ENCODE measurements around the gene PCSK1N.
"Not testable (repeated sequence)": the region's sequence is repeated elsewhere in the genome, so short reads cannot be mapped to it uniquely, and the experiment has no call there.

PCSK1N gene

DNA sequence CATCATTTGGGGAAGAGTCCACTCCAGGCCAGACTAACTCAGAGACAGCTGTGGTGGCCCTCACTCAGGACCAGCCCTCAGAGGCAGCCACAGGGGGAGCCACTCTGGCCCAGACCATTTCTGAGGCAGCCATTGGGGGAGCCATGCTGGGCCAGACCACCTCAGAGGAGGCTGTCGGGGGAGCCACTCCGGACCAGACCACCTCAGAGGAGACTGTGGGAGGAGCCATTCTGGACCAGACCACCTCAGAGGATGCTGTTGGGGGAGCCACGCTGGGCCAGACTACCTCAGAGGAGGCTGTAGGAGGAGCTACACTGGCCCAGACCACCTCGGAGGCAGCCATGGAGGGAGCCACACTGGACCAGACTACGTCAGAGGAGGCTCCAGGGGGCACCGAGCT lies 12.4 kb downstream of the PCSK1N start:
- no peak for DNase-seq (ENCODE audit: low read depth)

DNA sequence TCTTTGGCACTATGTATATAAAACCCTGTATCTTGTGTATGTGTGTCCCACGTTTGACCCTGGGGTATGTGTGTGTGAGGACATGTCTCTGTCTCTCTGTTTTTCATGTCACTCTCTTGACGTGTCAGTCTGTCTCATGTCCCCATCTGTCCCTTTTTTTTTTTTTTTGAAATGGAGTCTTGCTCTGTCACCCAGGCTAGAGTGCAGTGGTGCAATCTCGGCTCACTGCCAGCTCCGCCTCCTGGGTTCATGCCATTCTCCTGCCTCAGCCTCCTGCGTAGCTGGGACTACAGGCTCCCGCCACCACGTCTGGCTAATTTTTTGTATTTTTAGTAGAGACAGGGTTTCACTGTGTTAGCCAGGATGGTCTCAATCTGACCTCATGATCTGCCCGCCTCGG lies 16.0 kb downstream of the PCSK1N start:
- DNase-seq (ENCODE audit: low read depth), result not testable (repeated sequence)

DNA sequence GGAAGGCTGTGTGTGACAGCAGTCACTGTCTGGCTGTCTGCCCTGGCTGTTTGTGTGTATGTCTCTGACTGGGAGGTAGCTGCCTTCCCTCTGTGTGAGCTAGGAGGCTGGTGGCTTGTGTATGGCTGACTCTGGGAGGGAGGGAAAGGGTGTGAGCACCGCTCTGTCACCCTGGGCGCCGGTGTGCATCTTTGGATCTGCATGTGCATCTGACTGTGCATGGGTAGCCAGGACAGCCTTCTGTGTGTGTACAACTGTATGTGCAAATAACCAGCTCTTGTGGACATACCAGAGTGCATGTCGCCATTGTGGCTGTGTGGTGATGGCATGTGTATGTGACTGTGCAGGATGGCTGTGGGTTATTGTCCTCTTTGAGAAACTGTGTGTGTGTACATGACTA lies 16.5 kb downstream of the PCSK1N start:
- DNase-seq (ENCODE audit: low read depth), result no peak

DNA sequence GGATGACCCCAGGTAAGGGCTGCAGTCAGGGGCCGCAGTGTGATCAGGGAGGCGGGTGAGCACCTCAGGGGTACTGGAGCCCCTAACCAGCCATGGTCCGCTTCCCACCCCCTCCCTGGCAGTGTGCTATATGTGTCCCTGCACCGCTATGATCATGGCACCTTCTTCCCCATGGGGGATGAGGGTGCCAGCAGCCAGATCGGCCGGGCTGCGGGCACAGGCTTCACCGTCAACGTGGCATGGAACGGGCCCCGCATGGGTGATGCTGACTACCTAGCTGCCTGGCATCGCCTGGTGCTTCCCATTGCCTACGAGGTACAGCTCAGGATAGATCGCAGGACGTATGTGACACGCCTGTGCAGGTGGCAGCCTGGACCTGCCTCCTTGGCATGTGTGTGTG lies 17.3 kb downstream of the PCSK1N start:
- DNase-seq (ENCODE audit: low read depth), result no peak

DNA sequence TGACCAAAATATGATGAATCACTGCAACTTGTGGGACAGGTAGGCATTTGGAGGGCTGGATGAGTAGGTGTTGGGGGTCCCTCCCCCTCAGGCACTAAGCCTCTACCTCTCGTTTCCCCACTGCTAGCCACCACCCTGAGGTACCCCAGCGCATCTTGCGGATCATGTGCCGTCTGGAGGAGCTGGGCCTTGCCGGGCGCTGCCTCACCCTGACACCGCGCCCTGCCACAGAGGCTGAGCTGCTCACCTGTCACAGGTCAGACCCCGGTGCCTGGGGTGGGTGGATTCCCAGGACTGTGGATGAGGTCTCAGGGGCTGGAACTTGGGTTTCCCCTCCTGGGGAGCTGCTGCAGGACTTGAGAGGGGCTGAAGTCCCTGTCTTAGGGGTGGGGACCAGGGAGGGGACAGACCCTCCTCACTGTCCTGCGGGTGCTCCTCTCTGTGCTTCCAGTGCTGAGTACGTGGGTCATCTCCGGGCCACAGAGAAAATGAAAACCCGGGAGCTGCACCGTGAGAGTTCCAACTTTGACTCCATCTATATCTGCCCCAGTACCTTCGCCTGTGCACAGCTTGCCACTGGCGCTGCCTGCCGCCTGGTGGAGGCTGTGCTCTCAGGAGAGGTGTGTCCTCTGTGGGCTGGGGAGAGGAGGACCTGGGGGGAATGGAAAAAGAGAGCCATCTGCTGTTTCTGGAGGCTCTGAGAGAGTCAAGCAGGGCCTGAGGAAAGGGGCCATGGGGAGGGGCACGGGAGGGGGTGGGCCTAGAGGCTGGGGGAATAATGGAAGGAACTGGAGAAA lies 19.2 kb downstream of the PCSK1N start:
- DNase-seq (ENCODE audit: low read depth), result no peak

DNA sequence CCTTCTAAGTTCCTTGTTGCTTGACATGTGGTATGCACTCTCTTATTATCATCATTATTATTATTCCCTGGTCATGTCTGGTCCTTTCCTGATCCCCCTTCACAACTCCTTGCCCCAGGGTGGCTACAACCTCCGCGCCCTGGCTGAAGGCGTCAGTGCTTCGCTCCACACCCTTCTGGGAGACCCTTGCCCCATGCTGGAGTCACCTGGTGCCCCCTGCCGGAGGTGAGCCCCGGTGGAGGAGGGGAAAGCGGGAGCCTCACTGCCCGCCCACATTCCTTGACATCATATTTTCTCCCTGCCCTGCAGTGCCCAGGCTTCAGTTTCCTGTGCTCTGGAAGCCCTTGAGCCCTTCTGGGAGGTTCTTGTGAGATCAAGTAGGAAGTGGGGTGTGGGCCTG lies 20.1 kb downstream of the PCSK1N start:
- DNase-seq (ENCODE audit: low read depth), result no peak

DNA sequence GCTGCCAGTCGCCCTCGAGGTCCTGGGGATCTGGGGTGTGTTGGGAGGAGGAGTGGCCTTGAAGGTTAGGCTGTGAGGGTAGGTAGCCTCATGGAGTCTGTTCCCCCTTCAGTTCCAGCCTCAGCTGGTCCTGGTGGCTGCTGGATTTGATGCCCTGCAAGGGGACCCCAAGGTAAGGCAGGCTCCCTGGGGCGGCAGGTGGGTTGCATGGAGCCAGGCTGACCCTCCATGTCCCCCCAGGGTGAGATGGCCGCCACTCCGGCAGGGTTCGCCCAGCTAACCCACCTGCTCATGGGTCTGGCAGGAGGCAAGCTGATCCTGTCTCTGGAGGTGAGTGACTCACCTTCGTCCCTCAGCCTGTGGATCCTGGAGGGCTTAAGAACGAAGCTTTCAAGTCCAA lies 20.7 kb downstream of the PCSK1N start:
- DNase-seq (ENCODE audit: low read depth), result no peak

DNA sequence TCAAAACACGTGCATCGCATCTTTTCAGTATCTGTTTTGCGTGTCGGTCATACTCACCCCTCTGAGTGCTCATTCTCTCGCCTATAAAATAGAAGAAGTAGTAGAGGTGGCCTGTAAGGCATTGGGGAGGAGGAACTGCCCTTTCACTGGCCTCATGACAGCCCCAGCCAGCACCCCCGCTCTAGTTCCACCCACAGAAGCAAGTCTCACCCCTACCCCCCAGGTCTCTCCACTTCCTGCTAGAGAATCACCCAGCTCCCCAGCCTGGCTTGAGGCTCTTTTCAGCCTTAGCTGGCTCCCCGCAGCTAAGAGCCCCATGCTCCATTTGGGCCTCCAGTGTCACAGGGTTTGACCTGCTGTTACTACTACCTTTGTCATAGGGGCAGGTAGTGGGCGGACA lies 21.8 kb downstream of the PCSK1N start:
- DNase-seq (ENCODE audit: low read depth), result no peak

DNA sequence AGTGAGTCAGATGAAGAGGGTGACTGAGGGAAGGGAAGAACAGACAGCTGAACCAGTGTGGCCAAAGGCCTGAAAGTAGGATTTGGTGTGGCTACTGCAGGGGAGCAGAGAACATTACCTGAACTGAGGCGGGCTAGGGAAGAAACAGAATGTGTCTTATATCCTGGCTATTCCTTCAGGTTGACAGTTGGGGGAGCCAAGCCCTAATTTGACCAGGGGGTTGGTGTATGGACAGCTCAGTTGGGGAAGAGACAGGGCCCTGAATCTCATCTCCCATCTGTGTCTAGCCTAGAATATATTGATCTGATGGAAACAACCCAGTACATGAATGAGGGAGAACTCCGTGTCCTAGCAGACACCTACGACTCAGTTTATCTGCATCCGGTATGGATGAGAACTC lies 29.3 kb downstream of the PCSK1N start:
- DNase-seq (ENCODE audit: low read depth), result no peak

DNA sequence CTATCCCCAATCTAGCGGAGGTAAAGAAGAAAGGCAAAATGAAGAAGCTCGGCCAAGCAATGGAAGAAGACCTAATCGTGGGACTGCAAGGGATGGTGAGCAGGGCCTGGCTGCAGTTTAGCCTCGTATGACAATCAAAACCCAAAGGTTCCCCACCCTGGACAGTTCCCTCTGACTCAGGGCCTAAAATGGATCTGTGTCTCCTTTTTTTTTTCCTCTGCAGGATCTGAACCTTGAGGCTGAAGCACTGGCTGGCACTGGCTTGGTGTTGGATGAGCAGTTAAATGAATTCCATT lies 32.6 kb downstream of the PCSK1N start:
- DNase-seq (ENCODE audit: low read depth), result no peak

DNA sequence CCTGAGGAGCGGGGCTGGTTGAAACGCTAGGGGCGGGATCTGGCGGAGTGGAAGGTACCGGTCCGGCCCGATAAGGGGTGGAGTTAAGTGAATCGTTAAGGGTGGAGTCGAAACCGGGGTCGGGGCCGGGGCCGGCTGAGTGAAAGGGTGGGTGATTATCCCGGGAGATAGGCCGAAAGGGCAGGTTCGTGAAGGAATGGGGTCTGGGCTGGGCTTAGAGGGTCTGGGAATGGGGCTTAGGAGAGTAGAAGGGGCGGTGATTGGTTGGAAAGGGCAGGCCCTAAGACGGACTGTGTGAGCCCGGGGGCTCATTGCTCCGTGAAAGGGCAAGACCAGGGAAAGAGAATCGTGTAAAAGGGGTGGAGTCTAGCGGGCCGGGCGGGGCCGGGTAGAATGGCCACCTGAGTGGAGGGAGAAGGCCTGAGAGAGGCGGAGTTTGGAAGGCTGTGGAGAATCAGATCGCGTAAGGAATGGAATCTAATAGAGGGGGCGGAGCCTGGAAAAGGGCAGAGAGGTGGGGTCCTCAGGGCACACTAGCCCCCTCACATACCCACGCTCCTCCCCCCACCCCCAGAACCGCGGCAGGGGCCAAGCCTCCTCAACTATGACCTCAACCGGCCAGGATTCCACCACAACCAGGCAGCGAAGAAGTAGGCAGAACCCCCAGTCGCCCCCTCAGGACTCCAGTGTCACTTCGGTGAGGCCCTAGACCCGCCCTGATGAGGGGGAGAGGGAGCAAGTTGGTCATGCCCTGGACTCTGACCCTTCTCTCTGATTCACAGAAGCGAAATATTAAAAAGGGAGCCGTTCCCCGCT lies 33.1 kb downstream of the PCSK1N start:
- DNase-seq (ENCODE audit: low read depth), result peak; percentile 36

DNA sequence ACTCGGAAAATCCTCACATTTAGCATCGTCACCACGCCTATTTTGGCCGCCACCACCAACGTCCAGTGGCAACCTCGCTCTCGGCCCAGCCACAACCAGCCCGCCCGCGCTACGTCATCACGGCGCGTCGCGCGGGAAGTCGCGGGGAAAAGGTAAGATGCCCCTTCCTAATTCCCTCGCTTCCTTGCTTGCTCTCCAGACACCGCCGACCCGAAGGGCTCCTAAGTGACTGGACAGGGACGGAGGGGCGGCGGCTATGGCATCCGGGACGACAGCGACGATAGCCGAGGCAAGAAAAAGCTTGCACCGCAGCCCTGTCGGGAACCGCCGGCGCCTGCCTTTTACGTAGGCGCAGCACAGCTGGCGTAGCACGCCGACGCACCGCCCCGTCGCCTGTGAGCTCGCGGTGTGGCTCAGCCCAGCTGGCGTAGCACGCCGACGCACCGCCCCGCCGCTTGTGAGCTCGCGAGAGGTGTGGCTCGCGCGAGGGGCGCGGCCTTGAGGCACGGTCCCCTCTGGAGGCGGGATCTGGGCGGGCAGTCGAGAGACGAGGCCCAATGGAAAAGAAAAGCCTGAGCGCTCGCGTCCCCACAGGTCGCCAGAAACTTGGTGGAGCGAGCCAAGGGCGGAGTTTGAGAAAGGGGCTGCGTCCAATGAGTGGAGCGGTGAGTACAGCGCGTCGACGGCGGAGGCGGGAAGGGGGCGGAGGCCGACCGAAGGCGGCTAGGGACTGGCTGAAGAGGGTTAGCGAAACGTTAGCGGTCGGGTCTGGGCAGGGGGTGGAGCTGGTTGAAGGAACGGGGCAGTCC lies 33.9 kb downstream of the PCSK1N start, which contains the start of gene HDAC6:
Gene HDAC6, plus strand, starts transcription at position 788 of the 809 bp plus-strand sequence. CDS start 626 bp downstream, outside the sequence.
- peak; percentile 93 for DNase-seq (ENCODE audit: low read depth)

DNA sequence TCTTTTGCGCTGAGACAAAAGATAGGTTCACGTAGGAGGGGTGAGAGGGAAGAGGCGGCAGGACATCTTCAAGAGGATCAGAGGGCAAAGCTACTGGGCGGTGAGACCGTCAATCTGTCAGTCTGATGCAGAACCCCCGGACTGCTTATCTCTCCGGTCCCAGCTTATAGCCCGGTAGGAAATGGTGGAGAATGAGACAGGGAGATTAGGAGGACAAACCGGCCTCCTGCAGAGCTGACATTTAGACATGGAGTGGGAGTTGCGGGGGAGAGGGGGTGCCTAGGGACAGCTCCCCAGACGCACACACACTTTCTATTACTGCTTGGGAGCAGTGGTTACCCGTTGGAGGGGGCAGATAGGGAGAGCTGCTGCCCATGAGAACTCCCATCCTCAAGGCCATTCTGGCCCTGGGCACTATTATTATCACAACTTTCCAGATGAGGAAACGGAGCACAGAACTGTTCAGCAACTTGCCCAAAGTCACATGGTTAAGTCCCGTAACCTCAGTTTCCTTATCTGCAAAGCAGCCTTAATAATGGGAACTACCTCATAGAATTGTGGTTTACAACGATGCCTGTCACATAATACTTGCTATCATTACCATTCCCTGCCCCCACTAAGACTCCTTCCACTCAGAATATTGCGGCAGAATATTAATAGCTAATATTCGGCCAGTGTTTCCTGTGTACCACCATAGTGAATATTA lies 34.7 kb downstream of the PCSK1N start:
- DNase-seq (ENCODE audit: low read depth), result no peak

DNA sequence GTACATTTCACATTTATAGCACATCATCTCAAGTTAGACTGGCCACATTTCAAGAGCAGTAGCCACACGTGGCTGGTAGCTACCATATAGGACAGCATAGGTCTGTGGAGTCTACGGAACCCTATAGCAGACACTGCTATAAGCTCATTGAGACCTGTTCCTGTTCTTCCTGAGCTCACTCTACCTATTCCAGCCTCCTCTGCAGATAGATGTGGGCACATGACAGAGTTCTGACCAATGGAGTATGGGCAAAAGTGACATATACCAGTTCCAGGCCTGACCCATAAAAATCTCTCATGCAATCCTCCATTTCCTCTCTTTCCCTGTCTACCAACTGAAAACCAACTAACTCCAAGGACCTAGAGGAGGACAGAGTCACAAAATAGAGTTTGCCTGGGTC lies 37.1 kb downstream of the PCSK1N start:
- no peak for DNase-seq (ENCODE audit: low read depth)

DNA sequence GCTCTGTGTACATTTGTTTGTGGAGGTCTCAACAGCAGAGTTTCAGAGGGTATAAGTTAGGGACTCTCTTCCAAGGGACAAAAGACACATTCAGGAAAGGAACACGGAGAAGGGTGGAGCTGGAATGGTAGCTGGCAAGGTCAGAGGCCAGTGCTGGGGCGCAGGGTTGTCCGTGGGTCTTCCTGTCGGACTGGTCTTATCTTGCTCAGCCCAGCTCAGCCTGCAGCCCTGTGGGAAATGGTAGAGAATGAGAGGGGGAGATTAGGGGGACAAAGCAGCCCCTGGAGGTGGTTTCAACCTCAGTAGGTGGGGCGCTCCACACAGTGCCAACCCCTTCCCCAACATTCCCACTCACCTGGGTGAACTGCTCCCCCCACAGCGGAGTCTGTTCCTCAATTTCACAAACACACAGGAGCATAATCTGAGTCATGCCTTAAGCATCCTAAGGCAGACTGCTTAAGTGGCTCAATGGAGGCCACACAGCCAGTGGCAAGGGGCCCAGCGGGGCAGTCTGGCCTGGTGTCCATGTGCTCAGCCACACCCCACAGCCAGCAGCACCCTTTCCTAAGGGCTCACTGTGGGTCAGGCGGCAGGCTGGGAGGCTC lies 40.4 kb downstream of the PCSK1N start:
- peak; percentile 10 for DNase-seq (ENCODE audit: low read depth)

DNA sequence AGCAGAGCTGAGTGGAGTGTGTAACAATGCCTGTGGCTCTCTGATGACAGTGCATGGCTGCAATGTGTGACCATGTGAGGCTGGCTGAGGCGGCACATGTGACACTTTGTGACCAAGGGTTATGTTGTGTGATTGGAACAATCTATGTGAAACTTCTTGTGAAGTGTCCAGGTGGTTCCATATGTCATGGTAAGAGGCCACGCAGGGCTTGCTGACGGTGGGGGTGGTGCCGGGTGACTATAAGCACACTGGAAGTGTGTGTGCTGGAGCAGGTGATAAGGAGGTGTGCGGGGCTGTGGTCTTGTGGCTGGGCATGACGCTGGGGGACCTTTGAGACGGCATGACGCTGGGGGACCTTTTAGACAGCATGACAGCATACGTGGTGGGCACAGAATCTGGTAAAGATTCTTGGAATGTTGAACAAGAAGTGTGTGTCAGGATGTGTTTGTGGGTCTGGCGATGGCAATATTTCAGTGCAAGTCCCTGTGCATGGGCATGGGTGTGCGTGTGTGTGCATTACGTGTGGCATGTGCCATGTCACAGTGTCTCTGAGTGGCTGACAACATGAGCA lies 41.0 kb downstream of the PCSK1N start:
- no peak for DNase-seq (ENCODE audit: low read depth)

DNA sequence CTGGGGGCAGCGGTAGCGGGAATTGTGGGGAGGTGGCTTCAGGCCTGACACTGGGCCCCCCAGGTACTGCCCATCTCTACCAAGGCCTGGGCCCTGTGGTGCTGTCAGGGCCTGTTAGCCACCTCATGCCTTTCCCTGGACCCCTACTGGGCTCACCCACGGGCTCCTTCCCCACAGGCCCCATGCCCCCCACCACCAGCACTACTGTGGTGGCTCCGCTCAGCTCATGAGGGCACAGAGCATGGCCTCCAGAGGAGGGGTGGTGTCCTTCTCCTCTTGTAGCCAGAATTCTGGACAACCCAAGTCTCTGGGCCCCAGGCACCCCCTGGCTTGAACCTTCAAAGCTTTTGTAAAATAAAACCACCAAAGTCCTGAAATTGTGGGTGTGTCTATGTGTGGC lies 41.5 kb downstream of the PCSK1N start:
- no peak for DNase-seq (ENCODE audit: low read depth)

DNA sequence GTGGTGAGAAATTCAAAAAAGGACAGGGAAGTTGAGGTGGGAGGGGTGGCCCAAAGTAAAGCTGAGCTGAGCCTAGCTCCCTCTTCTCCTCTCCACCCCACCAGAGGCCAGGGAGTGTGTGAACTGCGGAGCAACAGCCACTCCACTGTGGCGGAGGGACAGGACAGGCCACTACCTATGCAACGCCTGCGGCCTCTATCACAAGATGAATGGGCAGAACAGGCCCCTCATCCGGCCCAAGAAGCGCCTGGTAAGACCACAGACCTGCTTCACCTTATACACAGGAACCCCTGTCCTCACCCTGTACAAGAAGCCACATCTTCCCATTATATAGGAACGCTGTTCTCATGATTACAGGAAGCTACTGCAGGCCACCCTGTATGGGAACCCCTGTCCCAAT lies 43.2 kb downstream of the PCSK1N start:
- no peak for DNase-seq (ENCODE audit: low read depth)

DNA sequence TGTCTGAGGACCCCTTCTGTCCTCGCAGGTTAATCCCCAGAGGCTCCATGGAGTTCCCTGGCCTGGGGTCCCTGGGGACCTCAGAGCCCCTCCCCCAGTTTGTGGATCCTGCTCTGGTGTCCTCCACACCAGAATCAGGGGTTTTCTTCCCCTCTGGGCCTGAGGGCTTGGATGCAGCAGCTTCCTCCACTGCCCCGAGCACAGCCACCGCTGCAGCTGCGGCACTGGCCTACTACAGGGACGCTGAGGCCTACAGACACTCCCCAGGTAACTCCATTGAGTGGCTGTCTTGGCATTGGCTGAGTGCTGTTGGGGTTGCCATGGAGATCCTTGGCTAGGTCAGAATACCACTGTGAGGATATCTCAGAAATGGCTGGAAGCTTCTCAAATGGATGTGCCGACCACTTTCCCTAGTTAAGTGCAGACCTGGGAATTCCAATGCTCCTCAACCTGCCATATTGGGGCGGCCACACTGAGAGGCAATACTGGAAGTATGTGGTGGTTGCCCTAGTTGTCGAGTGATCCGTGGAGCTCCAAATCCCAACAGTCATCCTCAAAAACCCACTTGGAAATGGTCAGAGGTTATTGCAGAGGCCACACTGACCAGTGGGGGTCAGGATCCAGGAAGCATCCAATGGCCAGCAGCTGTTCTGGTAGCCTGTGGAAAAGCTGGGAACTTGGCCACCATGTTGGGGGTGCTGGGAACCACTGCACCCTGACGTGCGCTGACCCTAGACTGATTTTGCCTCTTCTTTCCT lies 44.2 kb downstream of the PCSK1N start:
- DNase-seq (ENCODE audit: low read depth), result no peak

DNA sequence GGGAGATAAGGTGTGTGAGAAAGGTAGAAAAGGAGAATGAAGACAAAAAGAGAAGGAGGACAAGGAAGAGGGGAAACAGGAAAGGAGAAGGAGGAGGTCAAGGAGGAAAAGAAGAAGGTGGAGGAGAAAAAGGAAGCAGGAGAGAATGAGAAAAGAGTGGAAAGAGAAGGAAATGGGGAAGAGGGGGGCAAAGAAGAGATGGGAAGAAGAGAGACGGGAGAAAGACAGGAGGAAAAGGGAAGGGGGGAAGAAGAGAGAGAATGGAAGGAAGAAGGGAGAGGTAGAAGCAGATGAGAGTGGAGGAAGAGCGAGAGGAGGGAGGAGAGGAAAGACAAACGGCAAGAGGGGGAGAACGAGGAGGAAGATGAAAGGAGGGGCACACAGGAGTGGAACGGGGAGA lies 44.9 kb downstream of the PCSK1N start:
- DNase-seq (ENCODE audit: low read depth), result no peak

Data from non-pigmented ciliary epithelial cell (primary cell).